Thyroid gland (tissue), 4 donors: ENCODE data around the gene CCDC192.

Experiments
- POLR2A ChIP-seq, 2 donors: fragments of 450-650 bp; IDR thresholded peaks; one replicate each; pipeline ENCODE4 v1.6.1; 2017; ENCODE audit warnings: antibody characterized with exemption in 2 of 2, mild to moderate bottlenecking in 2 of 2, moderate library complexity in 1 of 2
- TF ChIP-seq, protein P1 (sequence below), 6 experiments: fragments of 200-600 bp in 3 of 6; fragments of 450-650 bp in 3 of 6; sonication (generic) in 3 of 6; IDR thresholded peaks; one replicate each; pipeline ENCODE4 v1.5.1; 2016 to 2019; ENCODE audit warnings: antibody characterized with exemption in 6 of 6, mild to moderate bottlenecking in 2 of 6, inconsistent platforms in 1 of 6, moderate library complexity in 1 of 6

DNA sequence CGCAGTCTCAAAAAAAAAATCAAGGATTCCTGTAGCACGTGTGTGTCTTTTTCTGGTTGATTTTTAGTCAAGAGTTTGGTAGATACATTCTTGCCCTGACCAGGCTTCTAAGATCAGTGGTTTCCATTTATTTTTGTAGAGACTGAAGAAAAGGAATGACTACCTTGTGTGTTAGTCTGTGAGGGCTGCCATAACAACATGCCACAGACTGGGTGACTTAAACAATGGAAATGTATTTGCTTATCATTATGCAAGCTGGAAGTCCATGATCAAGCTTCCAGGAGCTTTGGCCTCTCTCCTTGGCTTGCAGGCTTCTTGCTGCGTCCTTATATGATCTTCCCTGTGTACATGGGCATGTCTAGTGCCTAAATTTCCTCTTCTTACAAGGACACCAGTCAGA lies 127.0 kb downstream of the CCDC192 start:
- no peak for TF ChIP-seq POLR2A (IDR thresholded peaks at IDR 0.05)
- TF ChIP-seq, protein P1, sequence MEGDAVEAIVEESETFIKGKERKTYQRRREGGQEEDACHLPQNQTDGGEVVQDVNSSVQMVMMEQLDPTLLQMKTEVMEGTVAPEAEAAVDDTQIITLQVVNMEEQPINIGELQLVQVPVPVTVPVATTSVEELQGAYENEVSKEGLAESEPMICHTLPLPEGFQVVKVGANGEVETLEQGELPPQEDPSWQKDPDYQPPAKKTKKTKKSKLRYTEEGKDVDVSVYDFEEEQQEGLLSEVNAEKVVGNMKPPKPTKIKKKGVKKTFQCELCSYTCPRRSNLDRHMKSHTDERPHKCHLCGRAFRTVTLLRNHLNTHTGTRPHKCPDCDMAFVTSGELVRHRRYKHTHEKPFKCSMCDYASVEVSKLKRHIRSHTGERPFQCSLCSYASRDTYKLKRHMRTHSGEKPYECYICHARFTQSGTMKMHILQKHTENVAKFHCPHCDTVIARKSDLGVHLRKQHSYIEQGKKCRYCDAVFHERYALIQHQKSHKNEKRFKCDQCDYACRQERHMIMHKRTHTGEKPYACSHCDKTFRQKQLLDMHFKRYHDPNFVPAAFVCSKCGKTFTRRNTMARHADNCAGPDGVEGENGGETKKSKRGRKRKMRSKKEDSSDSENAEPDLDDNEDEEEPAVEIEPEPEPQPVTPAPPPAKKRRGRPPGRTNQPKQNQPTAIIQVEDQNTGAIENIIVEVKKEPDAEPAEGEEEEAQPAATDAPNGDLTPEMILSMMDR (IDR thresholded peaks at IDR 0.05): no peak
